H9 (cell line): Measurements from ENCODE around the gene FBXO31. TPM values are rescaled to one million over a fixed set of nuclear protein-coding genes. Genes with fewer than 3 reads are reported as not detected.
"Not testable (repeated sequence)": the region's sequence is repeated elsewhere in the genome, so short reads cannot be mapped to it uniquely, and the experiment has no call there.

Source experiments
- DNase-seq: peaks from one replicate; pipeline ENCODE4 v3.0.0-alpha.2; 2017
- H2AFZ ChIP-seq: one replicate; pipeline ENCODE4 v1.6.1; 2013; ENCODE audit warnings: mild to moderate bottlenecking, low read length, control low read depth, moderate library complexity
- H2AK5ac ChIP-seq: 2 replicates; pipeline ENCODE4 v1.6.1; 2013; ENCODE audit warnings: low read length, control low read depth, mixed read lengths; ENCODE audit not compliant: insufficient read length
- H2BK120ac ChIP-seq: one replicate; pipeline ENCODE4 v1.6.1; 2013; ENCODE audit warnings: low read depth, mild to moderate bottlenecking, low read length, control low read depth, inconsistent platforms; ENCODE audit not compliant: poor library complexity, severe bottlenecking
- H2BK12ac ChIP-seq: 2 replicates; pipeline ENCODE4 v1.6.1; 2013; ENCODE audit warnings: low read length, control low read depth, mixed read lengths, low read depth; ENCODE audit not compliant: insufficient read length
- H2BK15ac ChIP-seq: 2 replicates; pipeline ENCODE4 v1.6.1; 2013; ENCODE audit warnings: low read depth, low read length, control low read depth
- H2BK20ac ChIP-seq: one replicate; pipeline ENCODE4 v1.6.1; 2013; ENCODE audit warnings: low read depth, mild to moderate bottlenecking, low read length, control low read depth, inconsistent platforms; ENCODE audit not compliant: poor library complexity, severe bottlenecking
- H2BK5ac ChIP-seq: 2 replicates; pipeline ENCODE4 v1.6.1; 2013; ENCODE audit warnings: low read length, control low read depth, mixed read lengths; ENCODE audit not compliant: insufficient read length
- H3K14ac ChIP-seq: 2 replicates; pipeline ENCODE4 v1.6.1; 2013; ENCODE audit warnings: low read length, control low read depth; ENCODE audit not compliant: insufficient read depth
- H3K18ac ChIP-seq: 2 replicates; pipeline ENCODE4 v1.6.1; 2013; ENCODE audit warnings: low read depth, mild to moderate bottlenecking, mixed read lengths, low read length, control low read depth; ENCODE audit not compliant: insufficient read length
- H3K23ac ChIP-seq: 2 replicates; pipeline ENCODE4 v1.6.1; 2013; ENCODE audit warnings: low read length, control low read depth, mixed read lengths, low read depth; ENCODE audit not compliant: insufficient read length
- H3K23me2 ChIP-seq: 2 replicates; pipeline ENCODE4 v1.6.1; 2013; ENCODE audit warnings: low read depth, mild to moderate bottlenecking, mixed read lengths, low read length, control low read depth; ENCODE audit not compliant: insufficient read length, poor library complexity, severe bottlenecking
- H3K27ac ChIP-seq: 2 replicates; pipeline ENCODE4 v1.5.1; 2013; ENCODE audit warnings: low read length, control low read depth, mixed read lengths, low read depth; ENCODE audit not compliant: insufficient read length
- H3K27me3 ChIP-seq: 2 replicates; pipeline ENCODE4 v1.6.1; 2013; ENCODE audit warnings: low read length, control low read depth, inconsistent platforms; ENCODE audit not compliant: insufficient read depth
- H3K4ac ChIP-seq: 2 replicates; pipeline ENCODE4 v1.6.1; 2013; ENCODE audit warnings: low read depth, mild to moderate bottlenecking, control low read depth, inconsistent platforms, low read length, moderate library complexity
- H3K4me1 ChIP-seq: 2 replicates; pipeline ENCODE4 v1.6.1; 2013; ENCODE audit warnings: low read length, control low read depth, inconsistent platforms; ENCODE audit not compliant: insufficient read depth
- H3K4me2 ChIP-seq: 2 replicates; pipeline ENCODE4 v1.6.1; 2013; ENCODE audit warnings: low read length, control low read depth, mixed read lengths; ENCODE audit not compliant: insufficient read length, insufficient read depth
- H3K56ac ChIP-seq: 2 replicates; pipeline ENCODE4 v1.6.1; 2013; ENCODE audit warnings: low read depth, mild to moderate bottlenecking, mixed read lengths, low read length, control low read depth; ENCODE audit not compliant: insufficient read length
- H3K79me1 ChIP-seq: 2 replicates; pipeline ENCODE4 v1.6.1; 2013; ENCODE audit warnings: low read depth, mild to moderate bottlenecking, moderate library complexity, low read length, control low read depth, inconsistent platforms; ENCODE audit not compliant: insufficient read depth, poor library complexity, severe bottlenecking
- H3K79me2 ChIP-seq: 2 replicates; pipeline ENCODE4 v1.6.1; 2013; ENCODE audit warnings: low read length, control low read depth, inconsistent platforms; ENCODE audit not compliant: insufficient read depth
- H3K9ac ChIP-seq: 2 replicates; pipeline ENCODE4 v1.6.1; 2013; ENCODE audit warnings: low read length, control low read depth, mixed read lengths; ENCODE audit not compliant: insufficient read length; ENCODE audit errors: extremely low read depth
- H3K9me3 ChIP-seq: one replicate; pipeline ENCODE4 v1.6.1; 2013; ENCODE audit warnings: low read depth, low read length, inconsistent platforms; ENCODE audit not compliant: control insufficient read depth
- H3T11ph ChIP-seq: one replicate; pipeline ENCODE4 v1.6.1; 2013; ENCODE audit warnings: mild to moderate bottlenecking, low read length, control low read depth, inconsistent platforms
- H4K20me1 ChIP-seq: one replicate; pipeline ENCODE4 v1.6.1; 2013; ENCODE audit not compliant: control insufficient read depth, insufficient read length, insufficient read depth
- H4K5ac ChIP-seq: 2 replicates; pipeline ENCODE4 v1.6.1; 2013; ENCODE audit warnings: low read depth, mild to moderate bottlenecking, mixed read lengths, low read length, control low read depth; ENCODE audit not compliant: insufficient read length
- H4K8ac ChIP-seq: replicated peaks from 2 replicates; pipeline ENCODE4 v1.6.1; 2013; ENCODE audit warnings: low read length, control low read depth, mixed read lengths, low read depth; ENCODE audit not compliant: insufficient read length
- H4K91ac ChIP-seq: 2 replicates; pipeline ENCODE4 v1.6.1; 2013; ENCODE audit warnings: low read depth, mild to moderate bottlenecking, moderate library complexity, mixed read lengths, low read length, control low read depth; ENCODE audit not compliant: insufficient read length
- H3K27ac Mint-ChIP-seq, 3 experiments: 2 replicates in 2 of 3; 3 replicates in 1 of 3; pipeline ENCODE4 v1.8.0; 2020 to 2021; ENCODE audit warnings: mixed read lengths in 3 of 3, mild to moderate bottlenecking in 1 of 3, moderate library complexity in 1 of 3
- H3K27me3 Mint-ChIP-seq: 2 replicates; pipeline ENCODE4 v1.8.0; 2021; ENCODE audit warnings: low read depth, mild to moderate bottlenecking, moderate library complexity, mixed read lengths
- H3K36me3 Mint-ChIP-seq, 3 experiments: 2 replicates in 2 of 3; 3 replicates in 1 of 3; pipeline ENCODE4 v1.8.0; 2020 to 2021; ENCODE audit warnings: low read depth in 3 of 3, mixed read lengths in 3 of 3; ENCODE audit not compliant: insufficient read depth in 1 of 3
- H3K4me1 Mint-ChIP-seq, 2 experiments: 2 replicates each; pipeline ENCODE4 v1.8.0; 2020; ENCODE audit warnings: mixed read lengths in 2 of 2
- H3K4me3 Mint-ChIP-seq, 2 experiments: 2 replicates in 1 of 2; 3 replicates in 1 of 2; pipeline ENCODE4 v1.8.0; 2020 to 2021; ENCODE audit warnings: mild to moderate bottlenecking in 2 of 2, mixed read lengths in 2 of 2, moderate library complexity in 1 of 2
- H3K9me3 Mint-ChIP-seq, 2 experiments: 2 replicates in 1 of 2; 3 replicates in 1 of 2; pipeline ENCODE4 v1.8.0; 2020; ENCODE audit warnings: mild to moderate bottlenecking in 2 of 2, mixed read lengths in 2 of 2, moderate library complexity in 1 of 2
- WGBS: extraction: QIAGEN DNeasy Blood & Tissue Kit; methylation state at CpG from one replicate; pipeline ENCODE4 v1.1.7; 2013; ENCODE audit warnings: missing lambda C conversion rate, low lambda C conversion rate, mixed read lengths; ENCODE audit not compliant: insufficient read length; ENCODE audit errors: extremely low coverage; 5-methylcytosine and 5-hydroxymethylcytosine counted together
- total RNA-seq: library from RNA; stranded (reverse); gene quantifications from 2 replicates; pipeline ENCODE4 v1.2.1, GENCODE V29; 2021
- TF ChIP-seq, protein P1 (sequence below): fragments of 200-600 bp; sonication (generic); conservative IDR thresholded peaks from 3 replicates; pipeline ENCODE4 v1.8.0; 2021; ENCODE audit warnings: antibody characterized with exemption, mild to moderate bottlenecking

FBXO31 gene
- total RNA-seq, 1 experiment from 2014 or later = 24.2 TPM

- Histone ChIP-seq H3K9me3 (no peaks in the 10 kb centered on the region), H3K23me2 (no peaks in the 10 kb centered on the region), H3K79me1 (peaks cover 5% of the 10 kb centered on the region), H4K20me1 (no peaks in the 10 kb centered on the region), H3K27ac (no peak overlapping the region), H4K91ac (no peak overlapping the region), H2BK20ac (no peak overlapping the region), H3T11ph (no peak overlapping the region), H2BK12ac (no peak overlapping the region), H3K4ac (no peak overlapping the region), H4K8ac (no peak overlapping the region), H3K27me3 (no peaks in the 10 kb centered on the region), H2BK120ac (no peak overlapping the region), H3K9ac (no peak overlapping the region), H2AK5ac (no peak overlapping the region), H3K4me2 (no peak overlapping the region), H4K5ac (no peak overlapping the region), H3K18ac (no peak overlapping the region), H3K23ac (no peak overlapping the region), H2BK5ac (no peak overlapping the region), H3K14ac (no peak overlapping the region; the same call in 1 of the 2 replicates), H3K4me1 (no peaks in the 10 kb centered on the region), H2BK15ac (no peak overlapping the region), H3K79me2 (no peaks in the 10 kb centered on the region; the same call in 1 of the 2 replicates), H3K56ac (no peak overlapping the region), H2AFZ (no peak overlapping the region)
- DNase-seq = no peak
- Mint-ChIP-seq H3K4me1 (peaks cover 5 to 9% of the 10 kb centered on the region in 2 experiments; a peak in 2 of 4 replicates), H3K27ac (peak overlapping the region; percentile 9 to 68 (median 20); a peak in 4 of 7 replicates), H3K4me3 (no peak overlapping the region), H3K27me3 (no peaks in the 10 kb centered on the region), H3K36me3 (peaks cover 3 to 34% (median 16%) of the 10 kb centered on the region in 3 experiments; a peak in 6 of 7 replicates), H3K9me3 (no peaks in the 10 kb centered on the region)
- TF ChIP-seq, protein P1, sequence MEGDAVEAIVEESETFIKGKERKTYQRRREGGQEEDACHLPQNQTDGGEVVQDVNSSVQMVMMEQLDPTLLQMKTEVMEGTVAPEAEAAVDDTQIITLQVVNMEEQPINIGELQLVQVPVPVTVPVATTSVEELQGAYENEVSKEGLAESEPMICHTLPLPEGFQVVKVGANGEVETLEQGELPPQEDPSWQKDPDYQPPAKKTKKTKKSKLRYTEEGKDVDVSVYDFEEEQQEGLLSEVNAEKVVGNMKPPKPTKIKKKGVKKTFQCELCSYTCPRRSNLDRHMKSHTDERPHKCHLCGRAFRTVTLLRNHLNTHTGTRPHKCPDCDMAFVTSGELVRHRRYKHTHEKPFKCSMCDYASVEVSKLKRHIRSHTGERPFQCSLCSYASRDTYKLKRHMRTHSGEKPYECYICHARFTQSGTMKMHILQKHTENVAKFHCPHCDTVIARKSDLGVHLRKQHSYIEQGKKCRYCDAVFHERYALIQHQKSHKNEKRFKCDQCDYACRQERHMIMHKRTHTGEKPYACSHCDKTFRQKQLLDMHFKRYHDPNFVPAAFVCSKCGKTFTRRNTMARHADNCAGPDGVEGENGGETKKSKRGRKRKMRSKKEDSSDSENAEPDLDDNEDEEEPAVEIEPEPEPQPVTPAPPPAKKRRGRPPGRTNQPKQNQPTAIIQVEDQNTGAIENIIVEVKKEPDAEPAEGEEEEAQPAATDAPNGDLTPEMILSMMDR = no peak
- WGBS = no CpG with 5 or more reads among the region's 17 CpGs
Observed at GRCh38 chr16:87363771-87364455, 19.7 kb downstream of the FBXO31 start.

- H3K9me3 Mint-ChIP-seq, H4K5ac ChIP-seq, H3K23me2 ChIP-seq, H3K4me2 ChIP-seq, H3K56ac ChIP-seq, H2BK15ac ChIP-seq, H3K4me1 ChIP-seq, H3T11ph ChIP-seq, H3K9me3 ChIP-seq, H3K4ac ChIP-seq, H3K79me1 ChIP-seq, H4K20me1 ChIP-seq, H3K4me1 Mint-ChIP-seq, H2AFZ ChIP-seq, H3K14ac ChIP-seq, H4K8ac ChIP-seq, H2BK5ac ChIP-seq, H3K27me3 ChIP-seq, H3K18ac ChIP-seq, H3K27ac ChIP-seq, H4K91ac ChIP-seq, DNase-seq, H3K4me3 Mint-ChIP-seq, H2BK12ac ChIP-seq, H3K79me2 ChIP-seq, H3K23ac ChIP-seq, H3K27me3 Mint-ChIP-seq, H2BK20ac ChIP-seq, H2AK5ac ChIP-seq, H3K9ac ChIP-seq, H2BK120ac ChIP-seq: not testable (repeated sequence)
- peak overlapping the region in 2 of 3 experiments; percentile 5 to 72; a peak in 1 of 7 replicates for H3K27ac Mint-ChIP-seq
- WGBS = no CpG with 5 or more reads among the region's 13 CpGs
- H3K36me3 Mint-ChIP-seq = peaks cover 4 to 43% (median 23%) of the 10 kb centered on the region in 3 experiments; a peak in 6 of 7 replicates
Observed at GRCh38 chr16:87362828-87363559, 20.6 kb downstream of the FBXO31 start.
